Measurements from ENCODE around the gene RPS5.

Gene RPS5

DNA sequence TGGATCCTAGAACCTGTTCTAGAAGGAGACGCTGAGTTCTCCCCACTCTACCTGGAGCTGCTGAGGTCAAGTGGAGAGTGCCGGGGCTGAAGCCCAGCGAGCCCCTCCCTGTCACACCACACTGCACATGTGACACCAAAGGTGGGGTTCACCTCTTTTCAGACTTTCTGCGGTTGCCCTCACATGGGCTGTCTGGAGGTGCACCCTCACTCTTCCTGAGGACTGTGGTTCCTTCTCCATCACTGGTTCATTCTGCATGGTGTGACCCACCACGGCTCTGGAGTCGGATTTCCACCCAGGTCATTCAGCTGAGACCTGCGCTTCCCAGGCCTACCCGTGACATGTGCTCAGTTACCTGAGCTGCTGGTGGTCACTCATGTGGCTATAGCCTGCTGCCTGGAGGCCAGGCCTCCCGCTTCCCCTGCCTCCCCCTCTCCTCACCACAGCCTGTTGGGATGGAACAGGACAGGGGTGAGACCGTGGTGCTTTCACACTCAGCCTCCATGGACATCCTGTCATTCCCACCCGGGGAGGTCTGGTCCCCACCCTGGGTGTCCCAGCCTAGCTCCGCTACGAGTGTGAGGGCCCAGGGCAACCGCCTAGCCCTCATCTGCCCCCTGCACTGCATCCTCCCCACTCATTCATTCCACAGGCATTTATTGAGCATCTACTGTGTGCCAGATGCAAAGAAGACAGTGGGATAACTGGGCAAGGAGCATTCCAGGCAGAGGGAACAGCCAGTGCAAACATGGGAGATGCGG is 33.2 kb upstream of the RPS5 start:
- no peak overlapping the region for H3K4me3 ChIP-seq (ENCODE audit: low read depth, low read length)
- in situ Hi-C loops (cut with HindIII; ENCODE audit: low sequenced_read_pairs): no loop called here

DNA sequence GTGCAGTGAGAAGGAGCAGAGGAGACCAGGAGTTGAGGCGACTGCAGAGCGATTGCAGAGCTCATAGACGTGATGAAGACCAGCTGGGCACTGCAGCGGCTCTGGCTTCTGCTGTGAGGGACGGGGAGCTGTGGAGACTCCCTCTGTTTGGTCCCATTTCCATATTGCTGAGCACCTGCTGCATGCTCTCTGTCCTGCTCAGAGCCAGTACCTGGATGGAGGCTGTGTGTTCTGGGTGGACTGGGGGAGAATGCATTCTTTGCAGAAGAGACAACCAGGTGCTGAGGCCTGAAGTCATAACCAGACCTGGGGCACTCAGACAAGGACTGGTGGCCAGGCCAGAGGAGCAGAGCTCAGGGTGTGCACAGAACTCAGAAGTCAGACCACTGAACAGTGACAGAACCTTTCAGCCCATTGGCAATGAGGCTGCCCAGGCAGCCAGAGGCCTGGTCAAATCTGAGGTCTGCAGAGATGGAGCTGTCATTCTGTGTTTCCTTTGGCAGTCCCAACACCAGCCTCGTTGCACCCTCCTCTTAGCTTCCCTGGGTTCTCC is 32.5 kb upstream of the RPS5 start:
- DNase-seq (ENCODE audit: low read depth, low spot score): no peak
- in situ Hi-C loops (cut with HindIII; ENCODE audit: low sequenced_read_pairs): no loop called here
- TF ChIP-seq, protein P1, sequence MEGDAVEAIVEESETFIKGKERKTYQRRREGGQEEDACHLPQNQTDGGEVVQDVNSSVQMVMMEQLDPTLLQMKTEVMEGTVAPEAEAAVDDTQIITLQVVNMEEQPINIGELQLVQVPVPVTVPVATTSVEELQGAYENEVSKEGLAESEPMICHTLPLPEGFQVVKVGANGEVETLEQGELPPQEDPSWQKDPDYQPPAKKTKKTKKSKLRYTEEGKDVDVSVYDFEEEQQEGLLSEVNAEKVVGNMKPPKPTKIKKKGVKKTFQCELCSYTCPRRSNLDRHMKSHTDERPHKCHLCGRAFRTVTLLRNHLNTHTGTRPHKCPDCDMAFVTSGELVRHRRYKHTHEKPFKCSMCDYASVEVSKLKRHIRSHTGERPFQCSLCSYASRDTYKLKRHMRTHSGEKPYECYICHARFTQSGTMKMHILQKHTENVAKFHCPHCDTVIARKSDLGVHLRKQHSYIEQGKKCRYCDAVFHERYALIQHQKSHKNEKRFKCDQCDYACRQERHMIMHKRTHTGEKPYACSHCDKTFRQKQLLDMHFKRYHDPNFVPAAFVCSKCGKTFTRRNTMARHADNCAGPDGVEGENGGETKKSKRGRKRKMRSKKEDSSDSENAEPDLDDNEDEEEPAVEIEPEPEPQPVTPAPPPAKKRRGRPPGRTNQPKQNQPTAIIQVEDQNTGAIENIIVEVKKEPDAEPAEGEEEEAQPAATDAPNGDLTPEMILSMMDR (IDR thresholded peaks at IDR 0.05; ENCODE audit: low read depth, low read length): no peak
- H3K4me3 ChIP-seq (ENCODE audit: low read depth, low read length): no peak overlapping the region

More for the DNA sequence above, 33.2 kb upstream of the RPS5 start:
- no peak for DNase-seq (ENCODE audit: low read depth, low spot score)
- TF ChIP-seq, protein P1 (IDR thresholded peaks at IDR 0.05; ENCODE audit: low read depth, low read length): no peak

DNA sequence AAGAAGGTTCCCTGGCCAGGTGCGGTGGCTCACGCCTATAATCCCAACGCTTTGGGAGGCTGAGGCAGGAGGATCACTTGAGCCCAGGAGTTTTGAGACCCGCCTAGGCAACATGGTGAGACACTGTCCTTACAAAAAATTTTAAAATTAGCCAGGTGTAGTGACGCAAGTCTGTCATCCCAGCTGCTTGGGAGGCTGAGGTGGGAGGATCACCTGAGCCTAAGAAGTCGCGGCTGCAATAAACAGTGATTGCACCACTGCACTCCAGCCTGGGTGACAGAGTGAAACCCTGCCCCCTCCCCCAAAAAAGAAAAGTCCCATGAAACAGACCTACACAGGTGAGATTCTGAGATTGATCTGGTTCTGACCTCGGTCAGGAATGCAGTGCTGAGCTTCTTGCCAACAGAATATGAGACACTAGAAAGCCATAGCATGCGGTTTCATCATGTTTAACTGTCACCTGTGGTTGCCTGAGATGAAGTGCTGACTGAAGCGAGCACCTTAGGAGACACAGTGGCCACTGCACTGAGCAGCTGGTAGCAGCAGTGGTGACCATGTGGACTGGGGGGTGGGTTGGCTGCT is 31.8 kb upstream of the RPS5 start:
- TF ChIP-seq, protein P1 (IDR thresholded peaks at IDR 0.05; ENCODE audit: low read depth, low read length): no peak
- in situ Hi-C loops (cut with HindIII; ENCODE audit: low sequenced_read_pairs): no loop called here
- no peak overlapping the region for H3K4me3 ChIP-seq (ENCODE audit: low read depth, low read length)
- DNase-seq (ENCODE audit: low read depth, low spot score): no peak

DNA sequence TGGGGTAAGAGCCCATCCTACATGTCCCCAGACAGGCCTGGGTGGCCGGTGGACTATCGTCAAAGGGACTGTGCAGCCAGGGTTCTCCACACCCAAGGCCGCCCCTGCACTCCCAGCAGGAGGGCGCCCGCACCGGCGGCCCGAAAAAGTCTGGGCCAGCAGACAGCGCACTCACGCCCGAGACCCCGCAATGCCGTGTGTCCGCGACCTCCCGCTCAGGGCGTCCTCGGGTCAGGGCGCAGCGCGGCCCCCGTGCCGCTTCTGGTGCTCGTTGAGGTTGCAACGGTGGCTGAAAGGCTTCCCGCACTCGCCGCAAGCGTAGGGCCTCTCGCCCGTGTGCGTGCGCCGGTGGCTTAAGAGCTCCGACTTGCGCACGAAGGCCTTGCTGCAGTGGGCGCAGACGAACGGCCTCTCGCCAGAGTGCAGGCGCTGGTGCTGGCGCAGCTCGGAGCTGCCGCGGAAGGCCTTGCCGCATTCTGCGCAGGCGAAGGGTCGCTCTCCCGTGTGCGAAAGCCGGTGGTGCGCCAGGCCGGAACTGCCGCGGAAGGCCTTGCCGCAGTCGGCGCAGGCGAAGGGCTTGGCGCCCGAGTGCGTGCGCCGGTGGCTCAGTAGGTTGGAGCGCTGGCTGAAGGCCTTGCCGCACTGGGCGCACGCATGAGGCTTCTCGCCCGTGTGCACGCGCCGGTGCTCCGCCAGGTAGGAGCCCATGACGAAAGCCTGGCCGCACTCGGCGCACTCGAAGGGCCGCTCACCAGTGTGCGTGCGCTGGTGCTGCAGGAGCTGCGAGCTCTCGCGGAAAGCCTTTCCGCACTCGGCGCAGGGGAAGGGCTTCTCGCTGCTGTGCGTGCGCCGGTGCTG is 30.9 kb upstream of the RPS5 start:
- TF ChIP-seq, protein P1 (IDR thresholded peaks at IDR 0.05; ENCODE audit: low read depth, low read length): no peak
- in situ Hi-C loops (cut with HindIII; ENCODE audit: low sequenced_read_pairs): no loop called here
- H3K4me3 ChIP-seq (ENCODE audit: low read depth, low read length): no peak overlapping the region
- no peak for DNase-seq (ENCODE audit: low read depth, low spot score)

DNA sequence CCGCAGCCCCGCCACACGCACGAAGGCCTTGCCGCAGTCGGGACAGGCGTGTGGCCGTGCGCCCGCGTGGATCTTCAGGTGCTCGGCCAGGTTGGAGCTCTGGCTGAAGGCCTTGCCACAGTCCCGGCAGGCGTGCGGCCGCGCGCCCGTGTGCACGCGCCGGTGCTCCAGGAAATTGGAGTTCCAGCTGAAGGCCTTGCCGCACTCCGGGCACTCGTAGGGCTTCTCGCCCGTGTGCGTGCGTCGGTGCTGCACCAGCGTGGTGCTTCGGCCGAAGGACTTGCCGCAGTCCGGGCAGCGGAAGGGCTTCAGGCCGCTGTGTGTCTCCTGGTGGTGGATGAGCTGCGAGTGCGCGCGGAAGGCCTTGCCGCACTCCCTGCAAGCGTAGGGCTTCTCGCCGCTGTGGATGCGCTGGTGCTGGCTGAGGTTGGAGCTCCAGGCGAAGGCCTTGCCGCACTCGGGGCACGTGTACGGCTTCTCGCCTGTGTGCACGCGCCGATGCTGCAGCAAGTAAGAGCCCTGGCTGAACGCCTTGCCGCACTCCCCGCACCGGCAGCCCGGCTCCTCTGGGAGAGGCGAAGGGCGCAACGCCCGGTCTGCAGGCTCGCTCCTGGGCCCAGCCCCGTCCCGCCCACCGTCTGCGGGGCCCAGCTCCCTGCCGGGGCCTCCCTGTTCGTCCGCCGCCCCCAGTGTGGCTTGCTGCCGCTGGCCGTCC is 30.1 kb upstream of the RPS5 start:
- no peak for DNase-seq (ENCODE audit: low read depth, low spot score)
- no peak overlapping the region for H3K4me3 ChIP-seq (ENCODE audit: low read depth, low read length)
- in situ Hi-C loops (cut with HindIII; ENCODE audit: low sequenced_read_pairs): no loop called here
- TF ChIP-seq, protein P1 (IDR thresholded peaks at IDR 0.05; ENCODE audit: low read depth, low read length): no peak

Data from astrocyte of the spinal cord (primary cell).